Measurements from ENCODE around the gene SPTBN2. TPM values are rescaled to one million over a fixed set of nuclear protein-coding genes. Genes with fewer than 3 reads are reported as not detected.
A peak's percentile ranks its signal among the peaks of the same experiment; 100 is the strongest.

The SPTBN2 gene
- total RNA-seq, 2 donors from 2014 or later: 1.2 to 5.6 TPM

DNA sequence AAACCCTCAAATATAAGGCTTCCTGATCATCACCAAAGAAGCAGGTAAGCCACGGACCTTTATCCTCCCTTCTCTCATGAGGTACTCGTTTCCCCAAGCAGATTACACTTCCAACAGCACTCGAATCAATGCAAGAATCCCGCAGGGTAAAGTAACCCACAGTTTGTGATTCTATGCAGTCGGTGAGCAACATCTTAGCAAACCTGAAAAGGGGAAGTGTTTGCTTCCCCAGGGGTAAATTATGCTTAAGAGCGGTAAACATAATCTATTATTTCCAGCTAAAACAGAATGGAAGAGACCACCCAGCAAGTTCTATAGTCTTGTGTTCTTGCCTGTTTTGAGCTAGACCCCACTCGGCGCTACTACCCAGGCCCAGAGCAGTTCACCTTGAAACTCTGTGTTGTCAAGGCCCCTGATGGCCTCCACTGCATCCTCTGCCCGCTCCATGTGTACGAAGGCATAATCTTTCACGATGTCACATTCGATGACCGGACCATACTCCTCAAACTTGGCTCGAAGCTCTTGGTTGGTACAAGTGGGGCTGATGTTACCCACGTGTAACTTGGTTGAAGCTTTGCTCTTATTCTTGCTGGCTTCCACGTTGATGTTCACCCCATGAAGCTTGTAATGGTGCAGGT, 52.6 kb downstream of the SPTBN2 start:
- DNase-seq (ENCODE audit: low spot score): no peak
- H3K36me3 ChIP-seq: no peaks in the 10 kb centered on the region
- TF ChIP-seq, protein P1, sequence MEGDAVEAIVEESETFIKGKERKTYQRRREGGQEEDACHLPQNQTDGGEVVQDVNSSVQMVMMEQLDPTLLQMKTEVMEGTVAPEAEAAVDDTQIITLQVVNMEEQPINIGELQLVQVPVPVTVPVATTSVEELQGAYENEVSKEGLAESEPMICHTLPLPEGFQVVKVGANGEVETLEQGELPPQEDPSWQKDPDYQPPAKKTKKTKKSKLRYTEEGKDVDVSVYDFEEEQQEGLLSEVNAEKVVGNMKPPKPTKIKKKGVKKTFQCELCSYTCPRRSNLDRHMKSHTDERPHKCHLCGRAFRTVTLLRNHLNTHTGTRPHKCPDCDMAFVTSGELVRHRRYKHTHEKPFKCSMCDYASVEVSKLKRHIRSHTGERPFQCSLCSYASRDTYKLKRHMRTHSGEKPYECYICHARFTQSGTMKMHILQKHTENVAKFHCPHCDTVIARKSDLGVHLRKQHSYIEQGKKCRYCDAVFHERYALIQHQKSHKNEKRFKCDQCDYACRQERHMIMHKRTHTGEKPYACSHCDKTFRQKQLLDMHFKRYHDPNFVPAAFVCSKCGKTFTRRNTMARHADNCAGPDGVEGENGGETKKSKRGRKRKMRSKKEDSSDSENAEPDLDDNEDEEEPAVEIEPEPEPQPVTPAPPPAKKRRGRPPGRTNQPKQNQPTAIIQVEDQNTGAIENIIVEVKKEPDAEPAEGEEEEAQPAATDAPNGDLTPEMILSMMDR (IDR thresholded peaks at IDR 0.05): no peak
- no peaks in the 10 kb centered on the region for H3K27me3 ChIP-seq (replicated peaks; ENCODE audit: insufficient read depth)
- peak overlapping the region; percentile 88 for H3K4me3 ChIP-seq
- peaks cover 13 to 34% of the 10 kb centered on the region in 2 donors for H3K4me1 ChIP-seq (ENCODE audit: control insufficient read depth in 1 of 2, low read depth in 2 of 2)
- no peak for ATAC-seq (ENCODE audit: insufficient number of reproducible peaks, low FRiP score, low read depth)
- no peak overlapping the region for H3K27ac ChIP-seq
- H3K9me3 ChIP-seq: no peaks in the 10 kb centered on the region

GRCh38 chr11:66674964-66675602, 53.9 kb downstream of the SPTBN2 start:
- ATAC-seq (ENCODE audit: insufficient number of reproducible peaks, low FRiP score, low read depth) (no peak), DNase-seq (ENCODE audit: low spot score) (no peak)
- no peaks in the 10 kb centered on the region for H3K9me3 ChIP-seq
- no peaks in the 10 kb centered on the region for H3K36me3 ChIP-seq
- H3K4me1 ChIP-seq (ENCODE audit: control insufficient read depth in 1 of 2, low read depth in 2 of 2): peaks cover 13 to 44% of the 10 kb centered on the region in 2 donors
- no peaks in the 10 kb centered on the region for H3K27me3 ChIP-seq (replicated peaks; ENCODE audit: insufficient read depth)
- TF ChIP-seq, protein P1 (IDR thresholded peaks at IDR 0.05): no peak
- no peak overlapping the region for H3K4me3 ChIP-seq
- no peak overlapping the region for H3K27ac ChIP-seq

GRCh38 chr11:66670816-66671215, 58.2 kb downstream of the SPTBN2 start:
- Histone ChIP-seq H3K9me3 (no peaks in the 10 kb centered on the region), H3K4me1 (ENCODE audit: control insufficient read depth in 1 of 2, low read depth in 2 of 2) (peaks cover 5 to 40% of the 10 kb centered on the region in 2 donors), H3K36me3 (peaks cover 4% of the 10 kb centered on the region), H3K4me3 (no peak overlapping the region), H3K27me3 (replicated peaks; ENCODE audit: insufficient read depth) (no peaks in the 10 kb centered on the region), H3K27ac (no peak overlapping the region)
- TF ChIP-seq, protein P1 (IDR thresholded peaks at IDR 0.05): no peak
- ATAC-seq (ENCODE audit: insufficient number of reproducible peaks, low FRiP score, low read depth): no peak
- DNase-seq (ENCODE audit: low spot score): no peak

- no peak overlapping the region for H3K27ac ChIP-seq
- no peaks in the 10 kb centered on the region for H3K27me3 ChIP-seq (replicated peaks; ENCODE audit: insufficient read depth)
- peaks cover 4 to 12% of the 10 kb centered on the region in 2 donors for H3K4me1 ChIP-seq (ENCODE audit: control insufficient read depth in 1 of 2, low read depth in 2 of 2)
- peaks cover 19% of the 10 kb centered on the region for H3K36me3 ChIP-seq
- H3K4me3 ChIP-seq: no peak overlapping the region
- no peak for ATAC-seq (ENCODE audit: insufficient number of reproducible peaks, low FRiP score, low read depth)
- H3K9me3 ChIP-seq: no peaks in the 10 kb centered on the region
- TF ChIP-seq, protein P1 (IDR thresholded peaks at IDR 0.05): no peak
- DNase-seq (ENCODE audit: low spot score): no peak
Observed at GRCh38 chr11:66665369-66665768, 63.6 kb downstream of the SPTBN2 start.

DNA sequence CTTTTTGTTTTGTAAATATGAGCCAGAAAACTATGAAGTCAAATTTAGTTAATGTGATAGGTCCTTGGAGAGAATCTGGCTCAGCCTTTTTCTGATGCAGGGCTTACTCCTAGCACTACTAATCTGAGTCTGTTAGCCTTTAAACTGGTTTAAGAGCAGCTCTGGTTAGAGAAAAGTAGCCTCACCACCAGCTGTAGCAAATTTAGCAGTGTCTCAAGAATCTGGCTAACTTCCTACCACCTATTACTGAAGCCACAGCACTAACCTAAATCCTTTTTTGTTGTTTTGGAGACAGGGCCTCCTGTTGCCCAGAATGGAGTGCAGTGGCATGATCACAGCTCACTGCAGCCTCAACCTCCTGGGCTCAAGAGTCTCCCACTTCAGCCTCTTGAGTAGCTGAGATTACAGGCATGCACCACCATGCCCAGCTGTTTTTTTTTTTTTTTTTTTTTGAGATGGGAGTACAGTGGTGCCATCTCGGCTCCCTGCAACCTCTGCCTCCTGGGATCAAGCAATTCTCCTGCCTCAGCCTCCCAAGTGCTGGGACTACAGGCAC, 65.2 kb downstream of the SPTBN2 start:
- Histone ChIP-seq H3K4me3 (no peak overlapping the region), H3K27ac (no peak overlapping the region), H3K27me3 (replicated peaks; ENCODE audit: insufficient read depth) (no peaks in the 10 kb centered on the region), H3K36me3 (peaks cover 19% of the 10 kb centered on the region), H3K4me1 (ENCODE audit: control insufficient read depth in 1 of 2, low read depth in 2 of 2) (no peaks in the 10 kb centered on the region), H3K9me3 (no peaks in the 10 kb centered on the region)
- DNase-seq (ENCODE audit: low spot score) (no peak), ATAC-seq (ENCODE audit: insufficient number of reproducible peaks, low FRiP score, low read depth) (no peak)
- TF ChIP-seq, protein P1 (IDR thresholded peaks at IDR 0.05): no peak
